CD4-positive, alpha-beta T cell treated with Interleukin-6 at 100 ng/mL for 8 hours (primary cell): ENCODE results near the gene OOSP4B.
"Not testable (repeated sequence)": the region's sequence is repeated elsewhere in the genome, so short reads cannot be mapped to it uniquely, and the experiment has no call there.

Source experiments
- DNase-seq: peaks from one replicate; pipeline ENCODE4 v3.0.0-alpha.2; 2020; ENCODE audit warnings: mixed read lengths, low spot score

Gene OOSP4B

GRCh38 chr11:60016881-60017280 is at the start of gene OOSP4B:
OOSP4B (plus strand) TSS chr11:60017181.
- DNase-seq = no peak

GRCh38 chr11:59967677-59968394 is 49.1 kb upstream of the OOSP4B start:
- no peak for DNase-seq

GRCh38 chr11:59968395-59968783 is 48.6 kb upstream of the OOSP4B start:
- no peak for DNase-seq

GRCh38 chr11:59973097-59973496 is 43.9 kb upstream of the OOSP4B start:
- no peak for DNase-seq

- no peak for DNase-seq
These were observed 35.7 kb upstream of the OOSP4B start for GRCh38 chr11:59981106-59981770.

GRCh38 chr11:59982037-59982436 is 34.9 kb upstream of the OOSP4B start:
- DNase-seq = not testable (repeated sequence)

GRCh38 chr11:59983212-59983611 is 33.8 kb upstream of the OOSP4B start:
- DNase-seq = no peak

GRCh38 chr11:59984368-59984767 is 32.6 kb upstream of the OOSP4B start:
- DNase-seq = no peak

- DNase-seq = no peak
These were observed 26.6 kb upstream of the OOSP4B start for GRCh38 chr11:59990421-59990820.

GRCh38 chr11:59992425-59992824 is 24.6 kb upstream of the OOSP4B start:
- DNase-seq = no peak

- DNase-seq = no peak
These were observed 19.2 kb upstream of the OOSP4B start for GRCh38 chr11:59997800-59998199.

- no peak for DNase-seq
These were observed 17.3 kb upstream of the OOSP4B start for GRCh38 chr11:59999691-60000090.

- DNase-seq = no peak
These were observed 13.3 kb upstream of the OOSP4B start for GRCh38 chr11:60003729-60004128.

- DNase-seq = no peak
These were observed 11.6 kb upstream of the OOSP4B start for GRCh38 chr11:60005360-60005759.

GRCh38 chr11:60018058-60018457 is 1.1 kb downstream of the OOSP4B start:
- DNase-seq = no peak

GRCh38 chr11:60020376-60020775 is 3.4 kb downstream of the OOSP4B start:
- DNase-seq = not testable (repeated sequence)

- DNase-seq = no peak
These were observed 12.1 kb downstream of the OOSP4B start for GRCh38 chr11:60029015-60029632.

- DNase-seq = no peak
These were observed 23.1 kb downstream of the OOSP4B start, which contains the start of gene OOSP2 for GRCh38 chr11:60040109-60040508. OOSP2 (plus strand) TSS chr11:60040409; CDS start chr11:60040460, 51 bp downstream.

- not testable (repeated sequence) for DNase-seq
These were observed 33.4 kb downstream of the OOSP4B start for GRCh38 chr11:60050422-60050821.

- DNase-seq = not testable (repeated sequence)
These were observed 33.9 kb downstream of the OOSP4B start for GRCh38 chr11:60050839-60051238.

- DNase-seq = no peak
These were observed 39.5 kb downstream of the OOSP4B start, which contains the start of gene MS4A3 for GRCh38 chr11:60056349-60056969. MS4A3 (plus strand) TSS chr11:60056665; CDS start chr11:60061161, 4,496 bp downstream.

- DNase-seq = no peak
These were observed 42.1 kb downstream of the OOSP4B start for GRCh38 chr11:60059052-60059451.
